GM12878 (cell line): ENCODE data around the gene TM4SF4. TPM values are rescaled to one million over a fixed set of nuclear protein-coding genes. Genes with fewer than 3 reads are reported as not detected.

Experiments used
- ATAC-seq: fragments of 200-7000 bp; cut with Tn5 transposase; 3 replicates; pipeline ENCODE4 v1.9.1; 2020; ENCODE audit warnings: mild to moderate bottlenecking, moderate library complexity
- BruUV-seq: library from RNA; stranded (reverse); fragments of 400-500 nt; replicated peaks from 2 replicates; lab custom pipeline; 2021; lab: Mats Ljungman, UMichigan
- CTCF ChIA-PET: fragments of 300-600 bp; sonication (Branson Sonifier 250); formaldehyde crosslinking; extraction: SDS; loops from one replicate; lab custom pipeline; 2021; ENCODE audit warnings: inconsistent platforms; lab: Yijun Ruan, JAX
- POLR2A ChIA-PET: fragments of 350-600 bp; formaldehyde crosslinking; extraction: SDS; loops from one replicate; lab custom pipeline; 2021; ENCODE audit warnings: inconsistent platforms; lab: Charles Lee
- RAD21 ChIA-PET: fragments of 300-600 bp; sonication (Branson Sonifier 250); formaldehyde crosslinking; loops from one replicate; lab custom pipeline; 2023; ENCODE audit warnings: antibody characterized with exemption; ENCODE audit not compliant: unreplicated experiment; lab: Charles Lee
- SMC1A ChIA-PET: fragments of 300-600 bp; sonication (Branson Sonifier 250); formaldehyde crosslinking; loops from one replicate; lab custom pipeline; 2023; ENCODE audit not compliant: unreplicated experiment, uncharacterized antibody; lab: Charles Lee
- DNase-seq: peaks from one replicate; pipeline ENCODE4 v3.0.0-alpha.2; 2011; ENCODE audit warnings: low read depth, low spot score
- FAIRE-seq: peaks from 3 replicates; lab custom pipeline; 2011; peaks lifted over from hg19 to GRCh38; lab: Jason Lieb, UNC
- H2AFZ ChIP-seq: 2 replicates; pipeline ENCODE4 v1.6.0; 2011; ENCODE audit warnings: low read depth, low read length, control low read depth; ENCODE audit not compliant: control insufficient read depth
- H3K27ac ChIP-seq: 2 replicates; pipeline ENCODE4 v1.5.1; 2011; ENCODE audit warnings: control low read depth; ENCODE audit not compliant: control insufficient read depth, insufficient read depth
- H3K27me3 ChIP-seq, 2 experiments: replicated peaks in 1 of 2; 2 replicates each; pipeline versions ENCODE4 v1.6.0 to v1.6.1; 2011; ENCODE audit warnings: low read length in 1 of 2; ENCODE audit not compliant: control insufficient read depth in 2 of 2, insufficient read depth in 2 of 2
- H3K36me3 ChIP-seq, 2 experiments: 2 replicates each; pipeline ENCODE4 v1.5.1; 2011; ENCODE audit warnings: low read length in 1 of 2; ENCODE audit not compliant: control insufficient read depth in 2 of 2, insufficient read depth in 2 of 2
- H3K4me1 ChIP-seq: 2 replicates; pipeline ENCODE4 v1.6.1; 2011; ENCODE audit warnings: mild to moderate bottlenecking, low read length, moderate library complexity, mixed read lengths; ENCODE audit not compliant: control insufficient read depth, insufficient read depth
- H3K4me2 ChIP-seq: 2 replicates; pipeline ENCODE4 v1.6.0; 2011; ENCODE audit warnings: control low read depth; ENCODE audit not compliant: control insufficient read depth, insufficient read depth
- H3K4me3 ChIP-seq: fragments of 200-600 bp; sonication (generic); 2 replicates; pipeline ENCODE4 v1.5.1; 2016
- H3K79me2 ChIP-seq: 2 replicates; pipeline ENCODE4 v1.6.0; 2011; ENCODE audit warnings: low read length; ENCODE audit not compliant: control insufficient read depth, insufficient read depth
- H3K9ac ChIP-seq: 2 replicates; pipeline ENCODE4 v1.8.0; 2011; ENCODE audit warnings: low read length, control low read depth, mixed read lengths; ENCODE audit not compliant: control insufficient read depth, insufficient read depth
- H3K9me3 ChIP-seq: replicated peaks from 3 replicates; pipeline ENCODE4 v1.5.1; 2011; ENCODE audit warnings: mild to moderate bottlenecking, low read length; ENCODE audit not compliant: control insufficient read depth, insufficient read depth
- H4K20me1 ChIP-seq: 2 replicates; pipeline ENCODE4 v1.6.0; 2011; ENCODE audit not compliant: control insufficient read depth, insufficient read depth
- CBX5 ChIP-seq: sonication (generic); IDR thresholded peaks from 2 replicates; pipeline ENCODE4 v1.6.1; 2016; ENCODE audit warnings: low read depth, moderate library complexity, mild to moderate bottlenecking, inconsistent platforms
- CREB1 ChIP-seq: IDR thresholded peaks from 2 replicates; pipeline ENCODE4 v1.6.1; 2012; ENCODE audit warnings: low read depth, mild to moderate bottlenecking, inconsistent platforms
- JUND ChIP-seq: IDR thresholded peaks from 2 replicates; pipeline ENCODE4 v1.6.1; 2012; ENCODE audit warnings: low read depth, mild to moderate bottlenecking, low read length, improper control_type of control experiment, moderate library complexity
- MXI1 ChIP-seq: fragments of 150-350 bp; IDR thresholded peaks from 2 replicates; pipeline ENCODE4 v1.6.1; 2011; ENCODE audit warnings: low read depth, mild to moderate bottlenecking, inconsistent platforms, low read length, improper control_type of control experiment
- NFYA ChIP-seq: IDR thresholded peaks from 2 replicates; pipeline ENCODE4 v1.6.1; 2011; ENCODE audit warnings: low read depth, mild to moderate bottlenecking, low read length, improper control_type of control experiment, borderline replicate concordance
- POLR2A ChIP-seq: IDR thresholded peaks from 2 replicates; pipeline ENCODE4 v1.6.1; 2011; ENCODE audit warnings: low read depth, mild to moderate bottlenecking, low read length
- ZBED1 ChIP-seq: IDR thresholded peaks from 2 replicates; pipeline ENCODE4 v1.6.1; 2016; ENCODE audit warnings: borderline replicate concordance
- WGBS: methylation state at CpG from one replicate; pipeline ENCODE4 v1.1.6; 2016; ENCODE audit warnings: low lambda C conversion rate; ENCODE audit not compliant: insufficient replicate concordance, insufficient coverage; ENCODE audit errors: missing lambda C conversion rate; 5-methylcytosine and 5-hydroxymethylcytosine counted together
- in situ Hi-C: fragments of 300-500 bp; cut with MboI; formaldehyde crosslinking; loops from 9 replicates; pipeline ENCODE4 v1.14.3; 2018; ENCODE audit warnings: mixed read lengths
- intact Hi-C: fragments of 100-400 bp; cut with micrococcal nuclease; formaldehyde crosslinking; loops from one replicate; pipeline ENCODE4 v1.14.2; 2022; ENCODE audit not compliant: unreplicated experiment
- polyA plus RNA-seq, 11 experiments: library from polyadenylated mRNA; depleted of rRNA in 4 of 11; unstranded in 6 of 11; stranded (reverse) in 5 of 11; fragments of >200 nt; fragmentation: Nextera tagmentation in 4 of 11; fragmentation: Illumina TruSeq in 1 of 11; extraction: Ambion mirVana in 4 of 11; extraction: Trizol in 1 of 11; gene quantifications; 1 replicate in 1 of 11; 2 replicates in 10 of 11; pipeline versions ENCODE4 v1.2.1 to v1.2.3, GENCODE V29; 2011 to 2016; ENCODE audit warnings: inconsistent platforms in 2 of 11, missing spikeins in 2 of 11, low read depth in 1 of 11
- total RNA-seq, 4 experiments: library from RNA; depleted of rRNA in 3 of 4; stranded (reverse); fragments of >200 nt in 3 of 4; fragmentation: Illumina TruSeq in 1 of 4; extraction: Trizol in 1 of 4; gene quantifications; 2 replicates each; pipeline versions ENCODE4 v1.2.1 to v1.2.3, GENCODE V29; 2013 to 2021
- TF ChIP-seq, protein P1 (sequence below): fragments of 150-350 bp; IDR thresholded peaks from 2 replicates; pipeline ENCODE4 v1.6.1; 2016; ENCODE audit warnings: low read depth, low read length
- TF ChIP-seq, protein P2 (sequence below): IDR thresholded peaks from 2 replicates; pipeline ENCODE4 v1.6.1; 2011; ENCODE audit warnings: mild to moderate bottlenecking, low read depth, low read length, moderate library complexity; ENCODE audit not compliant: insufficient replicate concordance
- TF ChIP-seq, protein P3 (sequence below): fragments of 450-650 bp; IDR thresholded peaks from 2 replicates; pipeline ENCODE4 v1.6.1; 2014; ENCODE audit warnings: mild to moderate bottlenecking
- TF ChIP-seq, protein P4 (sequence below): fragments of 450-650 bp; IDR thresholded peaks from 2 replicates; pipeline ENCODE4 v1.6.1; 2016; ENCODE audit warnings: mild to moderate bottlenecking

The TM4SF4 gene
- total and polyA plus RNA-seq, 10 of the 15 experiments (the other 5 are each of a cell fraction or from before 2014, with no cell fraction given) = 0.06 to 1.3 TPM; not detected in 8

DNA sequence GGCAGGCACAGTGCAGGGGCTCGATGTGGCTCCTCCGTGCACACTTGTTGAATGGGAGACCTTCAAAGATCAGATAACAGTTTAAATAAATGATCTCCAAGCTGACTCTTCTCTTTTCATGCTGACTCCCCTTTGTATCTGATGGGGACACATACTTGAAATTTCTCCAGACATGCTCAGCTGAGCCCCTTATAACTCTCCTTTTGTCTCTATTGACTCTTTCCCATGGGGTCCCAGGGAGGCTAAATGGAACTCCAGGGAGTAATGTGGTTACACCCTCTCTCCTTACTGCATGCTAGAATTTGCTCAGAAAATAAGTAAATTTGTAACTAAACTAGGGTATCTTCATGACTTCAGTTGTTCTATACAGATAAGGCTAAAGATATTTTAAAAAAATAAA lies 48.2 kb upstream of the TM4SF4 start:
- Histone ChIP-seq H3K9ac (no peak overlapping the region), H4K20me1 (no peaks in the 10 kb centered on the region), H3K4me3 (no peak overlapping the region), H3K4me2 (no peak overlapping the region), H3K27me3 (no peaks in the 10 kb centered on the region; a peak in 1 of 4 replicates), H3K36me3 (no peaks in the 10 kb centered on the region), H3K4me1 (no peaks in the 10 kb centered on the region), H3K27ac (no peak overlapping the region), H2AFZ (no peak overlapping the region), H3K9me3 (no peaks in the 10 kb centered on the region), H3K79me2 (no peaks in the 10 kb centered on the region)
- ChIA-PET SMC1A (no interaction called here), RAD21 (no interaction called here), POLR2A (no interaction called here), CTCF (no interaction called here)
- 73% methylated on average over 2 of the region's 2 CpGs for WGBS
- ATAC-seq (no peak), DNase-seq (no peak), FAIRE-seq (no peak)
- TF ChIP-seq MXI1 (no peak), ZBED1 (no peak)
- TF ChIP-seq, protein P1, sequence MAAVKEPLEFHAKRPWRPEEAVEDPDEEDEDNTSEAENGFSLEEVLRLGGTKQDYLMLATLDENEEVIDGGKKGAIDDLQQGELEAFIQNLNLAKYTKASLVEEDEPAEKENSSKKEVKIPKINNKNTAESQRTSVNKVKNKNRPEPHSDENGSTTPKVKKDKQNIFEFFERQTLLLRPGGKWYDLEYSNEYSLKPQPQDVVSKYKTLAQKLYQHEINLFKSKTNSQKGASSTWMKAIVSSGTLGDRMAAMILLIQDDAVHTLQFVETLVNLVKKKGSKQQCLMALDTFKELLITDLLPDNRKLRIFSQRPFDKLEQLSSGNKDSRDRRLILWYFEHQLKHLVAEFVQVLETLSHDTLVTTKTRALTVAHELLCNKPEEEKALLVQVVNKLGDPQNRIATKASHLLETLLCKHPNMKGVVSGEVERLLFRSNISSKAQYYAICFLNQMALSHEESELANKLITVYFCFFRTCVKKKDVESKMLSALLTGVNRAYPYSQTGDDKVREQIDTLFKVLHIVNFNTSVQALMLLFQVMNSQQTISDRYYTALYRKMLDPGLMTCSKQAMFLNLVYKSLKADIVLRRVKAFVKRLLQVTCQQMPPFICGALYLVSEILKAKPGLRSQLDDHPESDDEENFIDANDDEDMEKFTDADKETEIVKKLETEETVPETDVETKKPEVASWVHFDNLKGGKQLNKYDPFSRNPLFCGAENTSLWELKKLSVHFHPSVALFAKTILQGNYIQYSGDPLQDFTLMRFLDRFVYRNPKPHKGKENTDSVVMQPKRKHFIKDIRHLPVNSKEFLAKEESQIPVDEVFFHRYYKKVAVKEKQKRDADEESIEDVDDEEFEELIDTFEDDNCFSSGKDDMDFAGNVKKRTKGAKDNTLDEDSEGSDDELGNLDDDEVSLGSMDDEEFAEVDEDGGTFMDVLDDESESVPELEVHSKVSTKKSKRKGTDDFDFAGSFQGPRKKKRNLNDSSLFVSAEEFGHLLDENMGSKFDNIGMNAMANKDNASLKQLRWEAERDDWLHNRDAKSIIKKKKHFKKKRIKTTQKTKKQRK = no peak
- intact Hi-C loops (no loop called here), in situ Hi-C loops (no loop called here)
- BruUV-seq = no TSS peak

DNA sequence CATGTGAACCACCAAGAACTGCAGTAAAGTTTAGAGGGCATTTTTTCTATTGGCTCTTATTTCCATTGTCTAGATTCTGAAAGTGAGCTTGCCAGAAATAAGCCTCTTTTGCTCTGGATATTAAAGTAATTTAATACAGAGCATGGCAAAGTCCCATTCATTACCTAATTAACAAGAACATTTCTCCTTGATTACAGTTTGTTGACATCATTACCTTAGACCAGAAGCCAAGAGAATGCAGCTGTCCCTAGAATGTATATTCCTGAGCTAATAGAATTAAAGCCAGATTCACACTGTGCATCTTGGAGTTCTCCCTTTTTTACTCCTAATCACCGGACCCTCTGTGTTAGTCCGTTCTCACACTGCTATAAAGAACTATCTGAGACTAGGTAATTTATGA lies 46.4 kb upstream of the TM4SF4 start:
- Histone ChIP-seq H3K4me1 (no peaks in the 10 kb centered on the region), H3K9me3 (no peaks in the 10 kb centered on the region), H2AFZ (no peak overlapping the region), H3K79me2 (no peaks in the 10 kb centered on the region), H3K27ac (no peak overlapping the region), H4K20me1 (no peaks in the 10 kb centered on the region), H3K4me3 (no peak overlapping the region), H3K27me3 (peaks cover 0 to 3% of the 10 kb centered on the region in 2 experiments; a peak in 1 of 4 replicates), H3K4me2 (no peak overlapping the region), H3K36me3 (no peaks in the 10 kb centered on the region), H3K9ac (no peak overlapping the region)
- in situ Hi-C loops = no loop called here
- intact Hi-C loops = no loop called here
- FAIRE-seq (no peak), DNase-seq (no peak), ATAC-seq (no peak)
- WGBS = 30% methylated on average over 2 of the region's 2 CpGs
- SMC1A ChIA-PET = interaction anchor here (0.6 to 1.6 kb wide), 5 partner anchors 11 to 52 kb away, joined by 3 to 4 read pairs (median 3); no protein-coding TSS in a partner anchor
- RAD21 ChIA-PET = interaction anchor here (0.7 kb wide), 1 partner anchor 21 kb away, joined by 3 read pairs; no protein-coding TSS in a partner anchor
- CTCF ChIA-PET = no interaction called here
- BruUV-seq = no TSS peak
- POLR2A ChIA-PET = interaction anchor here (0.5 kb wide), 1 partner anchor 297 kb away, joined by 4 read pairs; no protein-coding TSS in a partner anchor
- no peak for TF ChIP-seq NFYA
- no peak for TF ChIP-seq CREB1
- TF ChIP-seq, protein P2, sequence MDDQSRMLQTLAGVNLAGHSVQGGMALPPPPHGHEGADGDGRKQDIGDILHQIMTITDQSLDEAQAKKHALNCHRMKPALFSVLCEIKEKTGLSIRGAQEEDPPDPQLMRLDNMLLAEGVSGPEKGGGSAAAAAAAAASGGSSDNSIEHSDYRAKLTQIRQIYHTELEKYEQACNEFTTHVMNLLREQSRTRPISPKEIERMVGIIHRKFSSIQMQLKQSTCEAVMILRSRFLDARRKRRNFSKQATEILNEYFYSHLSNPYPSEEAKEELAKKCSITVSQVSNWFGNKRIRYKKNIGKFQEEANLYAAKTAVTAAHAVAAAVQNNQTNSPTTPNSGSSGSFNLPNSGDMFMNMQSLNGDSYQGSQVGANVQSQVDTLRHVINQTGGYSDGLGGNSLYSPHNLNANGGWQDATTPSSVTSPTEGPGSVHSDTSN = no peak
- TF ChIP-seq, protein P3, sequence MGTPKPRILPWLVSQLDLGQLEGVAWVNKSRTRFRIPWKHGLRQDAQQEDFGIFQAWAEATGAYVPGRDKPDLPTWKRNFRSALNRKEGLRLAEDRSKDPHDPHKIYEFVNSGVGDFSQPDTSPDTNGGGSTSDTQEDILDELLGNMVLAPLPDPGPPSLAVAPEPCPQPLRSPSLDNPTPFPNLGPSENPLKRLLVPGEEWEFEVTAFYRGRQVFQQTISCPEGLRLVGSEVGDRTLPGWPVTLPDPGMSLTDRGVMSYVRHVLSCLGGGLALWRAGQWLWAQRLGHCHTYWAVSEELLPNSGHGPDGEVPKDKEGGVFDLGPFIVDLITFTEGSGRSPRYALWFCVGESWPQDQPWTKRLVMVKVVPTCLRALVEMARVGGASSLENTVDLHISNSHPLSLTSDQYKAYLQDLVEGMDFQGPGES = no peak
- TF ChIP-seq, protein P4, sequence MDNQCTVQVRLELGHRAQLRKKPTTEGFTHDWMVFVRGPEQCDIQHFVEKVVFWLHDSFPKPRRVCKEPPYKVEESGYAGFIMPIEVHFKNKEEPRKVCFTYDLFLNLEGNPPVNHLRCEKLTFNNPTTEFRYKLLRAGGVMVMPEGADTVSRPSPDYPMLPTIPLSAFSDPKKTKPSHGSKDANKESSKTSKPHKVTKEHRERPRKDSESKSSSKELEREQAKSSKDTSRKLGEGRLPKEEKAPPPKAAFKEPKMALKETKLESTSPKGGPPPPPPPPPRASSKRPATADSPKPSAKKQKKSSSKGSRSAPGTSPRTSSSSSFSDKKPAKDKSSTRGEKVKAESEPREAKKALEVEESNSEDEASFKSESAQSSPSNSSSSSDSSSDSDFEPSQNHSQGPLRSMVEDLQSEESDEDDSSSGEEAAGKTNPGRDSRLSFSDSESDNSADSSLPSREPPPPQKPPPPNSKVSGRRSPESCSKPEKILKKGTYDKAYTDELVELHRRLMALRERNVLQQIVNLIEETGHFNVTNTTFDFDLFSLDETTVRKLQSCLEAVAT = no peak
- TF ChIP-seq POLR2A = no peak
- no peak for TF ChIP-seq JUND
- TF ChIP-seq CBX5 = no peak
